Activated CD4-positive, alpha-beta memory T cell treated with anti-CD3 and anti-CD28 coated beads for 36 hours (primary cell): ENCODE data around the gene TMEM236. TPM values are rescaled to one million over a fixed set of nuclear protein-coding genes. Genes with fewer than 3 reads are reported as not detected.

Source experiments
- CTCF ChIA-PET: fragments of 350-600 bp; sonication (Branson Sonifier 250); formaldehyde crosslinking; loops from one replicate; lab custom pipeline; 2021; ENCODE audit warnings: antibody characterized with exemption, inconsistent platforms; lab: Charles Lee
- POLR2A ChIA-PET: fragments of 350-600 bp; sonication (Branson Sonifier 250); formaldehyde crosslinking; loops from one replicate; lab custom pipeline; 2021; ENCODE audit warnings: antibody characterized with exemption; lab: Charles Lee
- DNase-seq: peaks from one replicate; pipeline ENCODE4 v3.0.0-alpha.2; 2020
- H3K27ac Mint-ChIP-seq: one replicate; pipeline ENCODE4 v1.8.0; 2021; ENCODE audit warnings: mixed read lengths
- H3K27me3 Mint-ChIP-seq: one replicate; pipeline ENCODE4 v1.8.0; 2021; ENCODE audit warnings: mixed read lengths
- H3K36me3 Mint-ChIP-seq: one replicate; pipeline ENCODE4 v1.8.0; 2021; ENCODE audit warnings: mixed read lengths
- H3K4me1 Mint-ChIP-seq: one replicate; pipeline ENCODE4 v1.8.0; 2021; ENCODE audit warnings: low read depth, mixed read lengths
- H3K4me3 Mint-ChIP-seq: one replicate; pipeline ENCODE4 v1.8.0; 2021; ENCODE audit warnings: mild to moderate bottlenecking, mixed read lengths
- H3K9me3 Mint-ChIP-seq: one replicate; pipeline ENCODE4 v1.8.0; 2021; ENCODE audit warnings: mixed read lengths
- intact Hi-C: fragments of 100-400 bp; cut with micrococcal nuclease; formaldehyde crosslinking; loops from one replicate; pipeline ENCODE4 v1.15.1; 2023
- total RNA-seq, 2 experiments: library from RNA; stranded (reverse); gene quantifications; one replicate each; pipeline ENCODE4 v1.2.3, GENCODE V29; 2021

Gene TMEM236
- total RNA-seq, 2 experiments from 2014 or later: 0.07 to 0.10 TPM

GRCh38 chr10:17730667-17731066, 21.3 kb upstream of the TMEM236 start:
- Mint-ChIP-seq H3K4me1 (no peaks in the 10 kb centered on the region), H3K9me3 (no peaks in the 10 kb centered on the region), H3K27ac (no peak overlapping the region), H3K27me3 (no peaks in the 10 kb centered on the region), H3K4me3 (no peak overlapping the region), H3K36me3 (no peaks in the 10 kb centered on the region)
- ChIA-PET POLR2A (no interaction called here), CTCF (no interaction called here)
- intact Hi-C loops: no loop called here
- no peak for DNase-seq

DNA sequence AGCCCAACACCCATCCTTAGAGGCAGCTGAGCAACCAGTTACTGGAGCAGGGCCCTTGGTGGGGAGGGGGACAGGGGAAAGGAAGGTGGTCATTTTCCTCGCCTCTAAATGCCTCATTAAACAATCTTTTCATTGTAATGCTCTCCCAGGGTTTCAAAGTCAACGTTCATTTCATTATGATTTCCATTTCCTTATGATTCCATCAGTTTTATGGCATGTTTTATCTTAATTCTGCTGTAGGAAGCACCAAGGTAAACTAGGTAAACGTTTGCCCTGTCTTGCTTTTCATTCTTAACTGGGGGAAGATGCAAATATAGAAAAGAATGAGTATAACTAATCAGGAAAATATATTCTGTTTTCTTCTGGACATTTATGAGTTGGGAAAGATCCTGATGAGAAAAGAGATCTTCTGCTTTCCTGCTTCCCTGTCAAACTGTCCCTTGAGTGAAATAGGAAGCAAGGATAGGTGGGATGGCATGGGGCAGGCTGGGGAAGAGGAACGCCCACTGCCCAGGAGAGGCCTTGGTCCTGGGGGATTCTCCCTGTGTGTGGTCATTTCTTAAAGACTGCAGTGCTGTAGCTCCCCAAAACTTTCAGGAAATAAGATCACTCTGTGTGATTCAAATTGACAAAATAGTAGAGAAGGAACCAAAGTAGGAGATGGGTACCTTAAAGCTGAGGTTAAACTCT, 20.5 kb upstream of the TMEM236 start:
- Mint-ChIP-seq H3K4me1 (no peaks in the 10 kb centered on the region), H3K27me3 (no peaks in the 10 kb centered on the region), H3K36me3 (no peaks in the 10 kb centered on the region), H3K9me3 (no peaks in the 10 kb centered on the region), H3K4me3 (no peak overlapping the region), H3K27ac (no peak overlapping the region)
- intact Hi-C loops: no loop called here
- CTCF ChIA-PET: no interaction called here
- no peak for DNase-seq
- POLR2A ChIA-PET: no interaction called here

GRCh38 chr10:17733620-17734019, 18.4 kb upstream of the TMEM236 start:
- ChIA-PET POLR2A (no interaction called here), CTCF (no interaction called here)
- no peak overlapping the region for H3K27ac Mint-ChIP-seq
- no peaks in the 10 kb centered on the region for H3K27me3 Mint-ChIP-seq
- H3K4me3 Mint-ChIP-seq: no peak overlapping the region
- intact Hi-C loops: no loop called here
- DNase-seq: no peak
- H3K36me3 Mint-ChIP-seq: no peaks in the 10 kb centered on the region
- H3K9me3 Mint-ChIP-seq: no peaks in the 10 kb centered on the region
- H3K4me1 Mint-ChIP-seq: peaks cover 2% of the 10 kb centered on the region

DNA sequence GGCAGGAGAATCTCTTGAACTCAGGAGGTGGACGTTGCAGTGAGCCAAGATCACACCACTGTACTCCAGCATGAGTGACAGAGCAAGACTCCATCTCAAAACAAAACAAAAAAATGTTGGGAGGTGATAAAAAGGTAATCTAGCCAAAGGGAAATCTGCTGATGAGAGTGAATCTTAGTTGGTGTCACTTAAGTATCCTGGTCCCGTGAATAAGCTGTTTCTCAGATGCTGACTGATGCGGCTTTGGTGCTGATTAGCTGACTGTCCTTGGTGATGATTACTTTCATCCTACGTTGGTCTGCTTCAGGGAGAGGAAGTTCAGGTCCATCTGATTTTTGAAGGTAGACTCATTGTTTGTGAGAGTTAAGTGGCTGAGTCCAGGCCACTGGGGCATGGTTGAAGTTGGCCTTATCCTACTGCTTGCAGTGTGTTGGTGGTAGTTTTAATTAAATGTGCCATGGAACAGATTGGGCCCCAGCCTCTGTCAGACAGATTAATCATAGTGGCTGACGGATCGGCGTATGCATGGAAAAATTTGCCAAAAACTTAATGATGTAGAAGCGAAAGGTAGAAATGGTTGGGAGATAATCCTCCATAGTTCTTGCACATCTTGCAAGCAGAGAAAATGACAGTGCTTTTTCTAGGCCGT, 17.4 kb upstream of the TMEM236 start:
- intact Hi-C loops: no loop called here
- peaks cover 2% of the 10 kb centered on the region for H3K4me1 Mint-ChIP-seq
- no peaks in the 10 kb centered on the region for H3K27me3 Mint-ChIP-seq
- H3K4me3 Mint-ChIP-seq: no peak overlapping the region
- ChIA-PET CTCF (no interaction called here), POLR2A (no interaction called here)
- no peak for DNase-seq
- no peaks in the 10 kb centered on the region for H3K9me3 Mint-ChIP-seq
- no peaks in the 10 kb centered on the region for H3K36me3 Mint-ChIP-seq
- no peak overlapping the region for H3K27ac Mint-ChIP-seq

- H3K27ac Mint-ChIP-seq: no peak overlapping the region
- no peaks in the 10 kb centered on the region for H3K36me3 Mint-ChIP-seq
- no peaks in the 10 kb centered on the region for H3K9me3 Mint-ChIP-seq
- ChIA-PET POLR2A (no interaction called here), CTCF (interaction anchor here (0.5 to 0.7 kb wide), 3 partner anchors 29 to 852 kb away, joined by 3 read pairs; no protein-coding TSS in a partner anchor)
- no peaks in the 10 kb centered on the region for H3K27me3 Mint-ChIP-seq
- intact Hi-C loops: no loop called here
- H3K4me3 Mint-ChIP-seq: no peak overlapping the region
- no peak for DNase-seq
- H3K4me1 Mint-ChIP-seq: peaks cover 2% of the 10 kb centered on the region
Observed at GRCh38 chr10:17735166-17735941, 16.6 kb upstream of the TMEM236 start.

DNA sequence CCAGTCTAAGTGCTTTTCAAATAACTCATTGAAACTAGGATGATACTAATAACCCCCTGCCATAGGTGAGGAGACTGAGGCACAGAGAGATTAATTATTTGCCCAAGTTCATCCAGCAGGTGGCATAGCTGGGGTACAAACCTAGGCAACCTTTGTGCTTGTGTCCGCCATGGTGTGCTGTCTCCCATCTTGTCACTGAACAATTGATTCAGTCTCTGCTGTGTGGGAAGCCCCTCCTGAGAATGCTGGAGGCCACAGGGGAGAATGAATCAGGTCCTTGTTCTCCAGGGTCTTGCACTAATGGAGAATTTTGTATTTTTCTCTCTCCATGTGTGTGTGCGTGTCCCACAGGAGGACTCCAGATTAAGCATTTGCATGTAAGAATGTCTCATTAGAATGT, 15.8 kb upstream of the TMEM236 start:
- Mint-ChIP-seq H3K4me3 (no peak overlapping the region), H3K36me3 (no peaks in the 10 kb centered on the region), H3K4me1 (peaks cover 2% of the 10 kb centered on the region), H3K27ac (no peak overlapping the region), H3K9me3 (no peaks in the 10 kb centered on the region), H3K27me3 (no peaks in the 10 kb centered on the region)
- ChIA-PET CTCF (interaction anchor here (0.7 to 1.3 kb wide), 7 partner anchors 17 to 135 kb away, joined by 3 to 5 read pairs (median 3); no protein-coding TSS in a partner anchor), POLR2A (no interaction called here)
- intact Hi-C loops: no loop called here
- no peak for DNase-seq

GRCh38 chr10:17737027-17737965, 14.7 kb upstream of the TMEM236 start:
- DNase-seq: no peak
- Mint-ChIP-seq H3K27me3 (no peaks in the 10 kb centered on the region), H3K27ac (no peak overlapping the region), H3K36me3 (no peaks in the 10 kb centered on the region), H3K4me3 (no peak overlapping the region), H3K9me3 (no peaks in the 10 kb centered on the region), H3K4me1 (peaks cover 2% of the 10 kb centered on the region)
- CTCF ChIA-PET: interaction anchor here (0.6 to 2.1 kb wide), 12 partner anchors 18 to 129 kb away, joined by 3 to 8 read pairs (median 3); partner anchors contain the start of gene STAM
- intact Hi-C loops: no loop called here
- POLR2A ChIA-PET: no interaction called here

DNA sequence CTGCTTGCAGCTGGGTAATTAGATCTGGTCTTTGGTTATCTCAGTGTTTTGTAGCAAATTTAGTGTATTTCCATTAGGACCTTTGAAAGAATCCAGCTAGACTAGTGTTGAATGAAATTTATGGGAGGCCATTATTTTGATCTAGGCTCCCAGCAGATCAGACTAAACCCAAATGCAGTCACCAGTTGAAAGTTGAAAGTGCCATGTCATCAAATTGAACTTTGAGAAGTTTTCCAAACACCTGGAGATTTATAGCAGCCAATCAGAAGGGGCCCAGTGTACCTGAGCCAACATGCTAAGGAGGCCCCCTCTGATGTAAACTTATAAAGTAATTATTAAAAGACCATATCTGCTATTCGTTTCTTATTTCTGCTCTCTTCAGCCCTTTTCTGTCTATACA, 11.3 kb upstream of the TMEM236 start:
- peaks cover 8% of the 10 kb centered on the region for H3K4me1 Mint-ChIP-seq
- H3K4me3 Mint-ChIP-seq: no peak overlapping the region
- ChIA-PET POLR2A (no interaction called here), CTCF (interaction anchor here (1.0 kb wide), 1 partner anchor 130 kb away, joined by 3 read pairs; no protein-coding TSS in a partner anchor)
- intact Hi-C loops: no loop called here
- H3K36me3 Mint-ChIP-seq: no peaks in the 10 kb centered on the region
- no peak for DNase-seq
- H3K27ac Mint-ChIP-seq: no peak overlapping the region
- no peaks in the 10 kb centered on the region for H3K27me3 Mint-ChIP-seq
- no peaks in the 10 kb centered on the region for H3K9me3 Mint-ChIP-seq

GRCh38 chr10:17742918-17743317, 9.1 kb upstream of the TMEM236 start:
- POLR2A ChIA-PET: no interaction called here
- Mint-ChIP-seq H3K36me3 (no peaks in the 10 kb centered on the region), H3K27me3 (no peaks in the 10 kb centered on the region), H3K4me3 (no peak overlapping the region), H3K27ac (no peak overlapping the region), H3K9me3 (no peaks in the 10 kb centered on the region), H3K4me1 (peaks cover 6% of the 10 kb centered on the region)
- CTCF ChIA-PET: interaction anchor here (0.7 to 3.1 kb wide), 12 partner anchors 16 to 151 kb away, joined by 3 to 24 read pairs (median 4); partner anchors contain the start of gene HACD1
- intact Hi-C loops: loop anchor here (1.0 kb wide), 1 partner anchor 136 kb away; no protein-coding TSS in a partner anchor
- peak; percentile 77 for DNase-seq

- no peaks in the 10 kb centered on the region for H3K27me3 Mint-ChIP-seq
- DNase-seq: no peak
- H3K4me3 Mint-ChIP-seq: no peak overlapping the region
- H3K36me3 Mint-ChIP-seq: no peaks in the 10 kb centered on the region
- H3K27ac Mint-ChIP-seq: no peak overlapping the region
- peaks cover 6% of the 10 kb centered on the region for H3K4me1 Mint-ChIP-seq
- POLR2A ChIA-PET: no interaction called here
- H3K9me3 Mint-ChIP-seq: no peaks in the 10 kb centered on the region
- CTCF ChIA-PET: interaction anchor here (0.7 to 3.1 kb wide), 7 partner anchors 39 to 152 kb away, joined by 3 to 24 read pairs (median 3); no protein-coding TSS in a partner anchor
- intact Hi-C loops: loop anchor here (1.0 kb wide), 1 partner anchor 136 kb away; no protein-coding TSS in a partner anchor
Observed at GRCh38 chr10:17743437-17743836, 8.6 kb upstream of the TMEM236 start.

GRCh38 chr10:17744341-17744861, 7.6 kb upstream of the TMEM236 start:
- no peaks in the 10 kb centered on the region for H3K9me3 Mint-ChIP-seq
- ChIA-PET POLR2A (no interaction called here), CTCF (interaction anchor here (0.6 to 3.1 kb wide), 5 partner anchors 96 to 153 kb away, joined by 3 to 24 read pairs (median 3); no protein-coding TSS in a partner anchor)
- peaks cover 6% of the 10 kb centered on the region for H3K4me1 Mint-ChIP-seq
- H3K27me3 Mint-ChIP-seq: no peaks in the 10 kb centered on the region
- DNase-seq: no peak
- H3K27ac Mint-ChIP-seq: no peak overlapping the region
- intact Hi-C loops: no loop called here
- no peaks in the 10 kb centered on the region for H3K36me3 Mint-ChIP-seq
- H3K4me3 Mint-ChIP-seq: no peak overlapping the region
